Measurements from ENCODE around the gene SLC34A1. TPM values are rescaled to one million over a fixed set of nuclear protein-coding genes. Genes with fewer than 3 reads are reported as not detected.
"Not testable (repeated sequence)": the region's sequence is repeated elsewhere in the genome, so short reads cannot be mapped to it uniquely, and the experiment has no call there.

The SLC34A1 gene
- total RNA-seq, 1 donor from 2014 or later: not detected

DNA sequence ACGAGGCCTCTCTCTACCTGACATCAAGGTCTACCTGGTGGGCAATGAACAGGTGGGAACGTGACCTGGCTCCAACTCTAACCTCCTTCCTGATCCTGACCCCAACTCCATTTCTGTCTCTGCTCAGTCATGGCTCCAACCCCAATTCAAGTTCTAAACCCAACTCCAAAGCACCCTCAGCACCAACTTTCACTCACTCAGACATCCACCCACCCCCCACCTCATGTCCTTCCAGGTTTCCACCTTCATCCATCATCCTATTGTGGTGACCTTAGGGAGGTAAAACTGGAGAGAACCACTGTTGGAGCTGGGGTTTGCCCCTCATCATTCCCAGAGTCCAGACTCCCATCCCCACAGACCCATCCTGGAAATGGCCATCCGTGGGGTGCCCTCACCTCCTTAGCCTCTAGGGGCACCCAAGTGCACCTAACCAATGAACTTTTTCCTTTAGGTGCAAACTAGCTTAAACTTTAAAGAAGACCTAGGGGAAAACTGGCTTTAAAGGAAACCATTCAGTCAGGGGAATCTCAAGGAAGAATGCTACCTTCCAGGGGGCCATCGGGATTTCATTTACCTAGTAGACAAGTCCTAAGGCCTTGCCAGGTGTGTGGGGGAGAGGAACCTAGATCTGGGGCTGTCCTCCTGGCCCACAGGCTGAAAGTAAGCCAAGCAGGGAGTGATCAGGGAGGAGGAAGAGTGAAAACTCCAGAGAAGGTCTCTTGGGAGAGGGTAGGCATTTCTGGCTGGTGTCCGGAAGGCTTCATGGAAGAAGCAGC, 15.2 kb upstream of the SLC34A1 start:
- DNase-seq: no peak

GRCh38 chr5:177369645-177370440, 14.4 kb upstream of the SLC34A1 start:
- peak; percentile 57 for DNase-seq

DNA sequence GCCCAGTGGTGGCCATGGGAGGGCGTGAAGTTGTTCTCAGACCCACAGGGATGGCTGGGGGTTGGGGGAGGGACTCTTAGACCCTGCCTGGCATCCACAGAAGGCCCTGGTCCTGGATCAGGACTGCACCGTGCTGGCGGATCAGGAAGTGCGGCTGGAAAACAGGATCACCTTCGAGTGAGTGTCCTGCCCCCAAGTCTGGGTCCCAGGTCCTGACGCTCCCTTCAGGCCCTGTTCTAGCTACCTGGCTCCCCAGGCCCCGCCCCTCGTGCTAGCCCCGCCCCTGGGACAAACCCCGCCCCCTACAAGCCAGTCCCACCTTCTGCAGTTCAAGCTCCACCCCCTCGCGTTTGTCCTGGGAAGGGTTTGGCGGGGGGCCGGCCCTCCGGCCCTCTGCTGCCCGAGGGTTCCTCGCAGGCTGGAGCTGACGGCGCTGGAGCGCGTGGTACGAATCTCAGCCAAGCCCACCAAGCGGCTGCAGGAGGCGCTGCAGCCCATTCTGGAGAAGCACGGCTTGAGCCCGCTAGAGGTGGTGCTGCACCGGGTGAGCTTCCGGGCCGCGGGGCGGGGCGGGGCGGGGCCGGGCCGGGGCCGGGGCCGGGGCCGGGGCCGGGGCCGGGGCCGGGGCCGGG, 13.6 kb upstream of the SLC34A1 start:
- DNase-seq: peak; percentile 83

DNA sequence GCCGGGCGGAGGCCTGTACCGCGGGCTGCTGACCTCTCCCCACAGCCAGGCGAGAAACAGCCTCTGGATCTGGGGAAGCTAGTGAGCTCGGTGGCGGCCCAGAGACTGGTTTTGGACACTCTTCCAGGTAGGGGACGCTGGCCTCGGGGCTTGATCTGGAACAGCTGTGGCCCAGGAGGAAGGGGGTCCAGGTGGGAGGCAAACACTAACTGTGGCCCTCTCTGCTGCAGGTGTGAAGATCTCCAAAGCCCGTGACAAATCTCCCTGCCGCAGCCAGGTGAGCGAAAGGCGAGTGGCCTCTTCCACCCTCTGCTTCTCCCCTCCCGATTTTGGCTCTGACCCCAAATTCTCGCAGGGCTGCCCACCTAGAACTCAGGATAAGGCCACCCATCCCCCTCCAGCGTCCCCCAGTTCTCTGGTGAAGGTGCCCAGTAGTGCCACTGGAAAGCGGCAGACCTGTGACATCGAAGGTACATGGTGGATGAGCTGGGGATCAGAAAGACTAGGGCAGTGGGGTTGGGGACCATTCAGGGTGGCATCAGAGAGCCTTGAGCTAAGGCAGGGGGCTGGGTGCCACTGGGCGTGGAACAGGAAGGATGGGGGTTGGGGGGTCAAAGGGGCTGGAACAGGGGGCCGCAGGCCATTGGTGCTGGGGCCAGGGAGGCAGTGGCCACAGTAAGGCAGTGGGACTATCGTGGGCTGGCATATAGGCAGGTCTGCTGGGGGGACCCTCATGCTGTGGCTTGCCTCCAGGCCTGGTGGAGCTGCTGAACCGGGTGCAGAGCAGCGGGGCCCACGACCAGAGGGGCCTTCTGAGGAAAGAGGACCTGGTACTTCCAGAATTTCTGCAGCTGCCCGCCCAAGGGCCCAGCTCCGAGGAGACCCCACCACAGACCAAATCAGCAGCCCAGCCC, 12.9 kb upstream of the SLC34A1 start:
- no peak for DNase-seq

DNA sequence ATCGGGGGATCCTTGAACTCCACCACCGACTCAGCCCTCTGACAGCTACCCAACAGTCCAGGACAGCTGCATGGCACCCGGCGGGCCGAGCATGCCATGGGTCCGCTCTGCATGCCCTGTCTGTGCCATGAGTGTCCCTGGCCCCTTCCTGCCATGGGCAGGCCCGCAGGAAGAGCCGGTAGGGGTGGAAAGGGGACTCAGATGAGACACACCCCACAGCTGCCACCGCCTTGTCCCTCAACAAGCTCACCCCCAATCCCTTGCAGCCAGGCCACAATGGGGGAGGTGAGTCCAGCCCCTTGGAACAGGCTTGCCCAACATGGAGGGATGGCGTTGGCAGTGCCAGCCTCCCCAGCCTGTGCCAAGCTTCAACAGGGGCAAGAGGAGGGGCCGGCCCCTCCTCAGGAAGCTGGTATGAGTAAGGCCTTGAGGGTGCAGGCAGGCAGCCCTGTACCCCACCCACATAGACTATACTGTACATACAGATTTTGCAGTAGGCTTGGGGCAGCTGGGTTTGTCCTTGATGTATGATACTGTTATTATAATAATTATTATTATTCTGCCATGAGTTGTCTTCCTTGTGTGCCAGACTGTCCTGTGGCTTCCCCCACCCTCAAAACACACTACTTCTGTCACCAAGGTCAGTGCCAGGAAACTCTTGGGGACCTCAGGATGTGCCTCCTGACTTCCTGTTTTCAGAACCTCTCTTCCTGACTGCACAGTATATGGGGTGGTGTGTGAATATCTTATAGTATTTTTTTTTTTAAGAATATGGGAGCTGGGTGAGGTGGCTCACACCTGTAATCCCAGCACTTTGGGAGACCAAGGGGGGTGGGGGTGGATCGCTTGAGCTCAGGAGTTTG, 12.0 kb upstream of the SLC34A1 start:
- DNase-seq: peak; percentile 29

DNA sequence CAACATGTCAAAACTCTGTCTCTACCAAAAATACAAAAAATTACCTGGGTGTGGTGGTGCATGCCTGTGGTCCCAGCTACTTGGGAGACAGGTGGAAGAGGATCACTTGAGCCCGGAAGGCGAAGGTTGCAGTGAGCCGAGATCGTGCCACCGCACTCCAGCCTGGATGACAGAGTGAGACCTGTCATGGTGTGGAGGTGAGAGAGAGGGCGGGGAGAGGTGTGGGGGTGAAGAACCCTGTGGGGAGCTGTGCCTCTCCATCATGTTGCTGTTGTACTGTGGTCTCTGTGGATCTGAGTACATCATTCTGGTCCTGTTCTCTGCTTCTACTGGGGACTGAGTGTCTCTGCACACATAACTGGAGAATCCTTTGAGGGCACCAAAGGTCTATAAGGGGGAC, 11.3 kb upstream of the SLC34A1 start:
- no peak for DNase-seq

DNA sequence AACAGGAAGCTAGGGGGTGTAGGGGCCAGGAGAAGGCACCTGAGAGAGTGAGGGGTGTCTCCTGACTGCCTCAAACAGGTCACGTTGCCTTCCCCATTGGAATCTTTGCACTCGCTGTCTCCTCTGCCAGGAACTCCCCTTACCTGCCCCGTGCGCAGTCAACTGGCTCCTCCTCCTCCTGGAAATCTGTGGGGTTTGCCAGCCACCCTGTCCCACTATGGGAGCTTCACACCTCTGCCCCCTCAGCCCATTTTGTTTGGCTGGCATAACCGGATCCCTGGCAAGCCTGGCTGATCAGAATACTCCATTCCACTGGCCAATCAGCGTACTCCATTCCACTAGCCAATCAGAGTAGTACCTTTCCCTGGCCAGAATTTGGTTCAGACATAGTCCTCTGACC, 10.4 kb upstream of the SLC34A1 start:
- no peak for DNase-seq

- peak; percentile 56 for DNase-seq
These were observed 10.0 kb upstream of the SLC34A1 start for GRCh38 chr5:177374211-177374610.

- DNase-seq: not testable (repeated sequence)
These were observed 8.7 kb upstream of the SLC34A1 start for GRCh38 chr5:177375516-177375915.

- DNase-seq: no peak
These were observed 8.1 kb upstream of the SLC34A1 start for GRCh38 chr5:177376107-177376506.

- no peak for DNase-seq
These were observed 6.1 kb upstream of the SLC34A1 start for GRCh38 chr5:177377851-177378776.

DNA sequence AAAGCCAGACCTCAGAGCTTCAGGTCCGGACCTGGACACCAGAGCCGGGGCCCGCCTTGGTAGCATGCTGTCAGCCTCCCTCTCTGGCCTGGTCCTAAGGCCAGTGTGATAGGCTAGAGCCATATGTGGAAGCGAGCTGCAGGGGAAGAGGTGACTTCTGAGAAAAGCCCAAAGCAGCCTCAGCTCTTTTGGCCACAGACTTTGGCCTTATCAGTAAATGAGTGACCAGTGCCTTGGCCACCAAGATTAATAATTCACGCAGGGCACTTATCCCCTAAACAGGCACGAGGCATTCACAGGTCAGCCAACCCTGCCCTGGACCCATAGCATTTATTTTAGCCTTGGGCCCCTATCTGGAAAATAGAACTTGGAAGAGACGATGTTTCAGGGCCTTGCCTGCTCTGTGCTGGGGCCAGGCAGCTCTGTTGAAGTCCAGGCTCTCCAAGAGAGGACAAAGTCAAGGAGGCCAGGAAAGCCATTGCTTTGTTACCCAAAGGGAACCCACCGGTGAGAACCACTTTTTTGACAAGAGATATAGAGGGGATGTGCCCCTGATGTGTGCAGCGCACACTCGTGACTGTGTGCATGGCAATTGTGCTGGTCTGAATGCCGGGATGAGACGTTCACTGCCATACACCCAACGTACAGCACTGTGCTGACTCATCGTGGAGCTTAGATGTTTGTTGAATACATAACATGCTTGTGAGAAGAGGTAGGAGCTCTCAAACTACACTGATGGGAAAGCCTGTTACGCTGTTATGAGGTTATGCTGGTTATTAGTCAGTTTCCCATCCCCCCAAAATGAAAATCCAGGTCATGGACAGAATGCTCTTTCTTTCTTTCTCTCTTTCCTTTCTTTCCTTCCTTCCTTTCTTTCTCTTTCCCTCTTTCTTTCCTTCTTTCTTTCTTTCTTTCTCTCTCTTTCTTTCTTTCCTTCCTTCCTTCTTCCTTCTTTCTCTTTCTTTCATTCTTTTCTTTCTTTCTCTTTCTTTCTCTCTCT, 5.0 kb upstream of the SLC34A1 start:
- no peak for DNase-seq

- no peak for DNase-seq
These were observed 3.5 kb upstream of the SLC34A1 start for GRCh38 chr5:177380805-177381126.

- DNase-seq: peak; percentile 62
These were observed 1.7 kb upstream of the SLC34A1 start for GRCh38 chr5:177382423-177383029.

DNA sequence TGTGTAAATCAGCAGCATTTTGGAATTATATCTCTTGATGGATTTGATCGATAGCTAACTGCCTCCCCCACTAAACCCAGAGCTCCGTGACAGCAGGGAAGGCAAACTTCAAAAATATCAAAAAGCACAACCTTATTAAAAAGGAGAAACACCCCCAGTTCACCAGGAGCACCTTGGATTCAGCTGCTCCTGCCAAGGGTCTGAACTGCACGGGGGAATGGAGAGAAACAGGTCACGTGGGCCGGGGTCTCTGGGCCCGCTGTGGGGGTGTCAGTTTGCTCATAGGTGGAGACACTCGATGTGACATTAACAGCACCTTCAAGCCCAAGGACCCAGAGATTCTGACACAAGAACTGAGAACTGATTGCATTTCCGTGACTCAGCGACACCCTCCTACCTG, 1.1 kb upstream of the SLC34A1 start:
- no peak for DNase-seq

GRCh38 chr5:177385720-177386119, 1.5 kb downstream of the SLC34A1 start:
- DNase-seq: no peak

GRCh38 chr5:177386542-177386941, 2.3 kb downstream of the SLC34A1 start:
- DNase-seq: no peak

DNA sequence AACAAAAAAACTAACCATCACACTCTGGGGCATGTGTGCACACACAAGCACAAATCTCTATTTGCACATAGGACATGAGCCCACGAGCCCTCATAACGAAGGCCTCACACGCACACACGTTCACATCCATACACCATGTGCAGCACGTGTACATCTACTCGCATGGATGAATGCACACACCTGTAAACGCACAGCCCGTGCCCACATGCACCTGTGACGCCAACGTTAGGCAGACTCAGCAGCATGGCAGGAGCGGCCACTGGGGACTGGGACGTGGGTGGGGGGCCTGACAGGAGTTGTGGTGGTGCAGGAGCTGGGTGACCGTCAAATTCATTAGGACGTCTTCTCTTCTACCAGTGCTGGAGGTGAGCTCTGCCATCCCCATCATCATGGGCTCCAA, 3.2 kb downstream of the SLC34A1 start:
- DNase-seq: no peak

Measured in tongue (tissue), 2 donors.